GM12891 (cell line): Measurements from ENCODE around the gene INO80.

Experiments
- PAX5 ChIP-seq: IDR thresholded peaks from 2 replicates; pipeline ENCODE4 v1.6.1; 2011; ENCODE audit warnings: low read length, moderate library complexity, mild to moderate bottlenecking; ENCODE audit not compliant: insufficient read depth, severe bottlenecking
- POLR2A ChIP-seq: IDR thresholded peaks from 2 replicates; pipeline ENCODE4 v1.6.1; 2011; ENCODE audit warnings: low read depth, low read length, control low read depth
- POLR2AphosphoS5 ChIP-seq: IDR thresholded peaks from 2 replicates; pipeline ENCODE4 v1.6.1; 2011; ENCODE audit warnings: low read depth, low read length, control low read depth
- POU2F2 ChIP-seq: IDR thresholded peaks from 2 replicates; pipeline ENCODE4 v1.6.1; 2011; ENCODE audit warnings: low read depth, mild to moderate bottlenecking, control low read depth, low read length, moderate library complexity
- SPI1 ChIP-seq: IDR thresholded peaks from 2 replicates; pipeline ENCODE4 v1.6.1; 2011; ENCODE audit warnings: low read depth, low read length, control low read depth
- TAF1 ChIP-seq: IDR thresholded peaks from 2 replicates; pipeline ENCODE4 v1.6.1; 2011; ENCODE audit warnings: low read depth, low read length, control low read depth

GRCh38 chr15:41017066-41017735 is 98.9 kb downstream of the INO80 start:
- TF ChIP-seq POLR2A: no peak
- TF ChIP-seq SPI1: no peak
- no peak for TF ChIP-seq TAF1
- no peak for TF ChIP-seq POLR2AphosphoS5
- TF ChIP-seq PAX5: no peak
- no peak for TF ChIP-seq POU2F2
